GM12892 (cell line): ENCODE measurements around the gene U2AF2.

Experiments used
- POLR2A ChIP-seq: IDR thresholded peaks from 2 replicates; pipeline ENCODE4 v1.6.1; 2011; ENCODE audit warnings: low read depth, low read length, control low read depth
- TAF1 ChIP-seq: IDR thresholded peaks from 2 replicates; pipeline ENCODE4 v1.6.1; 2011; ENCODE audit warnings: low read depth, mild to moderate bottlenecking, control low read depth, low read length, borderline replicate concordance

DNA sequence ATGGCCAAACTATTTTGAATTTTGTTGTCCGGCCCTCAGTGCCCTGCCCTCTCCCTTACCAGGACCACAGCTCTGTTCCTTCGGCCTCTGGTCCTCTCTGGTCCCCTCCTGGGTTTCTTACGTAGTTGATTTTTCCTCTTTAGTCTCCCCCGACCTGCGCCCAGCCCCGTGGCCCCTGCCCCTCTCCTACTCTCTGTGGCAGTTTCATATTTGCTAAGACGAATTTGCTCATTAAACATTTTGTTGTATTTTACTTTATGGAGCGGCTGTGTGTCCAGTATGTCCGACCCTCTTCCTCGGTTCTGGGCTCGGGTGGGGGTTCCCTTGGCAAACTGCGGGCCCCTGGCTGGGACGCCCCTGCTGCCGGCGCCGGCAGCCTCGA, 19.6 kb downstream of the U2AF2 start:
- TF ChIP-seq POLR2A (no peak), TAF1 (no peak)
